Nephron (organoid): Measurements from ENCODE around the gene RPS27.
A peak's percentile ranks its signal among the peaks of the same experiment; 100 is the strongest.

Source experiments
- H3K27ac Mint-ChIP-seq, 3 experiments: 2 replicates each; pipeline ENCODE4 v1.8.0; 2020; ENCODE audit warnings: mixed read lengths in 3 of 3, mild to moderate bottlenecking in 2 of 3, moderate library complexity in 1 of 3
- H3K27me3 Mint-ChIP-seq: 2 replicates; pipeline ENCODE4 v1.8.0; 2021; ENCODE audit warnings: low read depth, mild to moderate bottlenecking, moderate library complexity, mixed read lengths
- H3K36me3 Mint-ChIP-seq: 2 replicates; pipeline ENCODE4 v1.8.0; 2020; ENCODE audit warnings: low read depth, mixed read lengths
- H3K4me1 Mint-ChIP-seq: 2 replicates; pipeline ENCODE4 v1.8.0; 2020; ENCODE audit warnings: mixed read lengths
- H3K4me3 Mint-ChIP-seq, 3 experiments: 2 replicates each; pipeline ENCODE4 v1.8.0; 2020; ENCODE audit warnings: mild to moderate bottlenecking in 3 of 3, mixed read lengths in 3 of 3, moderate library complexity in 2 of 3
- H3K9me3 Mint-ChIP-seq: 2 replicates; pipeline ENCODE4 v1.8.0; 2020; ENCODE audit warnings: mixed read lengths
- TF ChIP-seq, protein P1 (sequence below), 3 experiments: fragments of 200-600 bp; sonication (generic); IDR thresholded peaks; one replicate each; pipeline ENCODE4 v1.5.0; 2021; ENCODE audit warnings: antibody characterized with exemption in 3 of 3; ENCODE audit not compliant: unreplicated experiment in 3 of 3

Gene RPS27

DNA sequence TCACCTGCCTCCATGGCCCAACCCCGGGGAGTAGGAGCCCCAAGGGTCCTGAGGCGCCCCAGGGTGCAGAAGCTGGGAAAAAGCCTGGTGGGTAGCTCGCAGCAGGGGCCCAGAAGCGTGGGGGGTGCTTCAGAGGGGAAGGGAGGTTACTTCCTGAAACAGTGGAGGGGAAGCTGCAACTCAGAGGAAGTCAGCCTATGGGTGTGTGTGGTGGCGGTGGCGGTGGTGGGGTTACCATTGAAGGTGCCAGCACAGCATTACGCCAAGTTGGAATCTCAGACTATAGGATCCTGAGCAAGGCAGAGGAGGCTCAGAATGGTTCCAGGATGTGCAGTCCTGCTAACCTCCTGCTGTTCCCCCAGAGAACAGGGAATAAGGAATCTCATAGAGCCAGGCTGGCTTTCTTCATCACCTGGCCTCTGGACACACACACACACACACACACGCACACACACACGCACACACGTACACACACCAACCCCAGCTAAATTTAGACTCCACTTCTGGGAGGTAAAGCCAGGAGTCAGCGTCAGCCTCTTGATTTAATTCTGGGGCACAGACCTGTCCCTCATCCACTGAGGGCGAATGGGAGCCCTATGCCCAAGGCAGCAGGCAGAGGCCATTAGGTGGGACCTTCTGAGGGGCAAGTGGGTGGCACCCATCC lies 45.3 kb upstream of the RPS27 start:
- H3K9me3 Mint-ChIP-seq = no peaks in the 10 kb centered on the region
- H3K4me1 Mint-ChIP-seq = peaks cover 10% of the 10 kb centered on the region
- TF ChIP-seq, protein P1, sequence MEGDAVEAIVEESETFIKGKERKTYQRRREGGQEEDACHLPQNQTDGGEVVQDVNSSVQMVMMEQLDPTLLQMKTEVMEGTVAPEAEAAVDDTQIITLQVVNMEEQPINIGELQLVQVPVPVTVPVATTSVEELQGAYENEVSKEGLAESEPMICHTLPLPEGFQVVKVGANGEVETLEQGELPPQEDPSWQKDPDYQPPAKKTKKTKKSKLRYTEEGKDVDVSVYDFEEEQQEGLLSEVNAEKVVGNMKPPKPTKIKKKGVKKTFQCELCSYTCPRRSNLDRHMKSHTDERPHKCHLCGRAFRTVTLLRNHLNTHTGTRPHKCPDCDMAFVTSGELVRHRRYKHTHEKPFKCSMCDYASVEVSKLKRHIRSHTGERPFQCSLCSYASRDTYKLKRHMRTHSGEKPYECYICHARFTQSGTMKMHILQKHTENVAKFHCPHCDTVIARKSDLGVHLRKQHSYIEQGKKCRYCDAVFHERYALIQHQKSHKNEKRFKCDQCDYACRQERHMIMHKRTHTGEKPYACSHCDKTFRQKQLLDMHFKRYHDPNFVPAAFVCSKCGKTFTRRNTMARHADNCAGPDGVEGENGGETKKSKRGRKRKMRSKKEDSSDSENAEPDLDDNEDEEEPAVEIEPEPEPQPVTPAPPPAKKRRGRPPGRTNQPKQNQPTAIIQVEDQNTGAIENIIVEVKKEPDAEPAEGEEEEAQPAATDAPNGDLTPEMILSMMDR (IDR thresholded peaks at IDR 0.05; ENCODE audit: unreplicated experiment in 3 of 3) = no peak
- peak overlapping the region; percentile 89 to 97 (median 91) for H3K4me3 Mint-ChIP-seq
- H3K36me3 Mint-ChIP-seq = peaks cover 13% of the 10 kb centered on the region
- no peaks in the 10 kb centered on the region for H3K27me3 Mint-ChIP-seq
- peak overlapping the region; percentile 63 to 91 (median 75) for H3K27ac Mint-ChIP-seq

DNA sequence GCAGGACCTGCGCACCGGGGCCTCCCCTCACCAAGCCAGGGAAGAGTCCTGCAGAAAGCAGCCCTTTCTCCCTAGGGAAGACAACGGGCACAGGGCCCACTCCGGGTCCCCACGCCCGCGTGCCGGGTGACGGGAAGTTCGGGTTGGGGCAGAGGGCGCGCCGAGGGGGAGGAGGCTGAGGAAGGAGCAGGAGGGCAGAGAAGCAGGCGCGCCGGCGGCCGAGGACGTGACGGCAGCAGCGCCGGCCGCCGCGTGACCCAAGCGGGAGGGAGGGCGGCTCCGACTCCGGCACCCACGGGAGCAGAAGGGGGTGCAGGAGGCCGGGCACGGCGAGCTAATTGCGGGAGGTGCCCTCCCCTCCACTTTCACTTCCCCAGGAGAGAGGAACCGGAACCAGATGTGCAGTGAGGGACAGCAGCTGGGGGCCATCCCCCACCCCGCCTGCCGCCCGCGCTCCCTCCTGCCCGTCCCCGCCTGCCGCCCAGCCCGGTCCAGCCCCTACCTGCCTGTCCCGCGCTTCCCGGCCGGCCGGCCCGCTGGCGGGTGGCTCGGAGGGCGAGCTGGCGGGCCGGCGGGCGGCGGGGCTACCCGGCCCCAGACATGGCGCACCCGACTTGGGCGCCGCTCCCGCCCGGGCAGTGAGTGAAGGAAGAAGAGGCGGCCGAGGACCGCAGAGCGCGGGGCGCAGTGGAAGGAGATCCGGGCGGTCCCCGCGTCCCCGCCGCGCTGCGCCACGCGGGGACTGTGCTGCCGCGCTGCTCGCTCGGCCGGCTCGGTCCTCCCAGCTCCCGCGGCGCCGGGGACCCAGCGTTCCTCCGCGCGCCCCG lies 44.6 kb upstream of the RPS27 start:
- Mint-ChIP-seq H3K27ac (peak overlapping the region in 1 of 3 experiments; percentile 91), H3K4me3 (peak overlapping the region; percentile 89 to 97 (median 91)), H3K4me1 (peaks cover 10% of the 10 kb centered on the region), H3K9me3 (no peaks in the 10 kb centered on the region), H3K27me3 (no peaks in the 10 kb centered on the region), H3K36me3 (peaks cover 18% of the 10 kb centered on the region)
- TF ChIP-seq, protein P1 (IDR thresholded peaks at IDR 0.05; ENCODE audit: unreplicated experiment in 3 of 3) = no peak

DNA sequence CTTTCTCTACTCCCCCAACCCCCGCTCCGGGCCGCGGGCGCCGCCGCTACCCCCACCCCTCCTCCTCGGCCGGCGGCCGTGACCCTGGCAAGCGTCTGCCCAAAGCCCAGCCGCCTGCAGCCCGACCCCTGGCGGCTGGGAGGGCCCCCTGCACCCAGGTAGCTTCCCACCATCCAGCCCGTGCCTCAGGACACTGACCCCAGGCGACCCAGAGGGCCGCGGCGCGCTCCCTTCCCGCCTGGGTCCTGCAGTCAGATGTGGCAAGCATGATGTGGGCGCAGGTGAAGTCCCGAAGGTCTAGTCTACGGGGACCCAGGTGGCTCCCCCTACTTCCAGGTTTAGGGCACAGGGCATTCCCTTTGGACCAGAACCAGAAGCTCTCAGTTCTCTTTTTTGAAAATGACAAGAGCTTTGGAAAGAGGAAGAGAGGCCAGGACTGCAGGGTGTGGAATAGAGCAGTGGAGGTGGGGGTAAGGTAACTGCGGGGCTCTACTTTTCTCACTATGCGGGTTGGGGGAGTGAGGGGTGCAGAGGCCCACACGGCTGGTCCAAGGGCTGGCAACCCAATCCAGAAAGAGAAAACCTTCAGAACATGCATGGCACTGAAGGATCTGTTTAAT lies 43.8 kb upstream of the RPS27 start, which contains the start of gene DENND4B:
Gene DENND4B (minus strand): TSS at position 97 of the 620 bp plus-strand sequence. CDS start 2,344 bp downstream, outside the sequence.
- H3K36me3 Mint-ChIP-seq = peaks cover 21% of the 10 kb centered on the region
- no peaks in the 10 kb centered on the region for H3K9me3 Mint-ChIP-seq
- H3K27ac Mint-ChIP-seq = peak within 1 kb of the TSS; percentile 63 to 91 (median 75)
- H3K4me1 Mint-ChIP-seq = peaks cover 10% of the 10 kb centered on the region
- TF ChIP-seq, protein P1 (IDR thresholded peaks at IDR 0.05; ENCODE audit: unreplicated experiment in 3 of 3) = peak; percentile 92 to 94 (median 93)
- peak within 1 kb of the TSS; percentile 89 to 97 (median 91) for H3K4me3 Mint-ChIP-seq
- H3K27me3 Mint-ChIP-seq = no peaks in the 10 kb centered on the region

DNA sequence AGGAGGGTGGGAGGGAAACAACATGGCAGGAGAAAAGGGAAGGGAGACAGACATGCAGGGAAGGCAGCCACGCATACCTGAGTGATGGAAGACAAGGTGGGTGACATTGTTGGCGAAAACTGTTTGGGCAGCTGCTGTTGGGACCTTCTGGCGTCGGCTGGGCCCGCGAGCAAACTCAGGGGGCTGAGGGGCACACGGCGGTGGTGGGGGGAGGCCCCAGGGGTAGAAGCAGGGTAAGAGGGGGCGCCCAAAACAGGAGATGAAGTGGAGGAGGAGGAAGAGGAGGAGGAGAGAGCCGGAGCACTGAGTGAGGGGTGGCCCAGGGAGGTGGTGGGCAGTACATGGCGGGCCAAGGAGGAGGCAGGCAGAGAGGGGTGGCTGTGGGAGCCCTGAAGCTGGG lies 39.4 kb upstream of the RPS27 start:
- H3K4me3 Mint-ChIP-seq = no peak overlapping the region
- H3K27ac Mint-ChIP-seq = no peak overlapping the region
- peaks cover 41% of the 10 kb centered on the region for H3K36me3 Mint-ChIP-seq
- H3K27me3 Mint-ChIP-seq = no peaks in the 10 kb centered on the region
- TF ChIP-seq, protein P1 (IDR thresholded peaks at IDR 0.05; ENCODE audit: unreplicated experiment in 3 of 3) = no peak
- H3K9me3 Mint-ChIP-seq = no peaks in the 10 kb centered on the region
- H3K4me1 Mint-ChIP-seq = peaks cover 6% of the 10 kb centered on the region

DNA sequence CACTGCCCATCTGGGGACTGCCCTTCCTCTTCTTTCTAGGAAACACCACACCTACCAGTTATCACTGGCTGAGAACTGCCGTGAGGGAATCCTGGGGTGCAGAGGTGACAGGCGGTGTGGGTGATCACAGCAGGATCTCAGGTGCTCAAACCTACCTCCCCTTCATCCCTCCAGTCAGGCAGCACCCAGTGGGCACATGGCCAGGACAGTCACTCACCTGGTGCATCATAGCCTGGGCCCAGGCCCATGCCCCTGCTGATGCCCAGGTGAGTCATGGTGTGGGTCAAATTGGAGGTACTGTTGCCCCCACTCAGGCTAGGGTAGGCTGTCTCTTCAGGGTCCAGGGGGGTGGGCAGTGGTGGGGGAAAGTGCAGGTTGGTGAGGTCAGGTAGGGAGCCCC lies 38.8 kb upstream of the RPS27 start:
- Mint-ChIP-seq H3K4me3 (no peak overlapping the region), H3K4me1 (peaks cover 10% of the 10 kb centered on the region), H3K27ac (no peak overlapping the region), H3K9me3 (no peaks in the 10 kb centered on the region), H3K36me3 (peaks cover 41% of the 10 kb centered on the region), H3K27me3 (no peaks in the 10 kb centered on the region)
- TF ChIP-seq, protein P1 (IDR thresholded peaks at IDR 0.05; ENCODE audit: unreplicated experiment in 3 of 3) = no peak
